ENCODE measurements around the gene AUTS2.

The AUTS2 gene

GRCh38 chr7:70027867-70028266 is 429.6 kb downstream of the AUTS2 start:
- no peak overlapping the region for H2AFZ ChIP-seq (ENCODE audit: low read length)
- peaks cover 10% of the 10 kb centered on the region for H3K9me3 ChIP-seq (ENCODE audit: low read length)
- no peaks in the 10 kb centered on the region for H4K20me1 ChIP-seq (ENCODE audit: insufficient read depth, low read length)
- H3K36me3 ChIP-seq (ENCODE audit: insufficient read depth, low read length) = peaks cover 8% of the 10 kb centered on the region; the same call in 1 of the 2 replicates
- H3K79me2 ChIP-seq (ENCODE audit: insufficient read depth, low read length) = peaks cover 16% of the 10 kb centered on the region
- H3K9me2 ChIP-seq (ENCODE audit: low read depth, low read length) = no peaks in the 10 kb centered on the region
- H3K4me2 ChIP-seq (ENCODE audit: low read length) = peak overlapping the region; percentile 34; the same call in 1 of the 2 replicates
- peaks cover 61% of the 10 kb centered on the region for H3K4me1 ChIP-seq (ENCODE audit: insufficient read depth, low read length, severe bottlenecking)
- peak overlapping the region; percentile 51 for H3K27ac ChIP-seq (ENCODE audit: low read depth, low read length, poor library complexity, severe bottlenecking)
- H3F3A ChIP-seq (ENCODE audit: insufficient read depth, low read length) = no peaks in the 10 kb centered on the region
- no peak overlapping the region for H3K4me3 ChIP-seq (ENCODE audit: low read depth, low read length, poor library complexity, severe bottlenecking)
- H3K27me3 ChIP-seq (ENCODE audit: insufficient read depth, low read length) = no peaks in the 10 kb centered on the region
- TF ChIP-seq EZH2 (IDR thresholded peaks at IDR 0.05; ENCODE audit: borderline replicate concordance, low read length) (no peak), CTCF (IDR thresholded peaks at IDR 0.05; ENCODE audit: low read length) (no peak)
- H3K9ac ChIP-seq (ENCODE audit: low read length) = no peak overlapping the region; the same call in 1 of the 2 replicates

- peaks cover 10% of the 10 kb centered on the region for H3K9me3 ChIP-seq (ENCODE audit: low read length)
- H3K9ac ChIP-seq (ENCODE audit: low read length) = no peak overlapping the region; the same call in 1 of the 2 replicates
- H3K4me1 ChIP-seq (ENCODE audit: insufficient read depth, low read length, severe bottlenecking) = peaks cover 67% of the 10 kb centered on the region
- no peaks in the 10 kb centered on the region for H3F3A ChIP-seq (ENCODE audit: insufficient read depth, low read length)
- TF ChIP-seq EZH2 (IDR thresholded peaks at IDR 0.05; ENCODE audit: borderline replicate concordance, low read length) (no peak), CTCF (IDR thresholded peaks at IDR 0.05; ENCODE audit: low read length) (no peak; the same call in 1 of the 2 replicates)
- H4K20me1 ChIP-seq (ENCODE audit: insufficient read depth, low read length) = no peaks in the 10 kb centered on the region
- H3K27me3 ChIP-seq (ENCODE audit: insufficient read depth, low read length) = no peaks in the 10 kb centered on the region
- no peak overlapping the region for H2AFZ ChIP-seq (ENCODE audit: low read length)
- H3K36me3 ChIP-seq (ENCODE audit: insufficient read depth, low read length) = peaks cover 8% of the 10 kb centered on the region; the same call in 1 of the 2 replicates
- H3K79me2 ChIP-seq (ENCODE audit: insufficient read depth, low read length) = peaks cover 24% of the 10 kb centered on the region
- peak overlapping the region; percentile 51 for H3K27ac ChIP-seq (ENCODE audit: low read depth, low read length, poor library complexity, severe bottlenecking)
- H3K9me2 ChIP-seq (ENCODE audit: low read depth, low read length) = no peaks in the 10 kb centered on the region
- peak overlapping the region; percentile 34; the same call in 1 of the 2 replicates for H3K4me2 ChIP-seq (ENCODE audit: low read length)
- H3K4me3 ChIP-seq (ENCODE audit: low read depth, low read length, poor library complexity, severe bottlenecking) = no peak overlapping the region
These were observed 430.3 kb downstream of the AUTS2 start for GRCh38 chr7:70028620-70029019.

GRCh38 chr7:70029993-70030392 is 431.7 kb downstream of the AUTS2 start:
- Histone ChIP-seq H3K4me2 (ENCODE audit: low read length) (no peak overlapping the region), H3K27me3 (ENCODE audit: insufficient read depth, low read length) (no peaks in the 10 kb centered on the region), H2AFZ (ENCODE audit: low read length) (no peak overlapping the region), H3K9me2 (ENCODE audit: low read depth, low read length) (no peaks in the 10 kb centered on the region), H3F3A (ENCODE audit: insufficient read depth, low read length) (no peaks in the 10 kb centered on the region), H3K9ac (ENCODE audit: low read length) (no peak overlapping the region), H3K79me2 (ENCODE audit: insufficient read depth, low read length) (peaks cover 30% of the 10 kb centered on the region), H3K4me1 (ENCODE audit: insufficient read depth, low read length, severe bottlenecking) (peaks cover 74% of the 10 kb centered on the region), H3K9me3 (ENCODE audit: low read length) (peaks cover 10% of the 10 kb centered on the region), H4K20me1 (ENCODE audit: insufficient read depth, low read length) (no peaks in the 10 kb centered on the region), H3K27ac (ENCODE audit: low read depth, low read length, poor library complexity, severe bottlenecking) (no peak overlapping the region), H3K36me3 (ENCODE audit: insufficient read depth, low read length) (peaks cover 8% of the 10 kb centered on the region; the same call in 1 of the 2 replicates), H3K4me3 (ENCODE audit: low read depth, low read length, poor library complexity, severe bottlenecking) (no peak overlapping the region)
- no peak for TF ChIP-seq CTCF (IDR thresholded peaks at IDR 0.05; ENCODE audit: low read length)

All from OCI-LY1 (cell line).